ENCODE data around the gene ZNF391.
"Not testable (repeated sequence)": the region's sequence is repeated elsewhere in the genome, so short reads cannot be mapped to it uniquely, and the experiment has no call there.

Gene ZNF391

GRCh38 chr6:27424851-27425250, 36.3 kb downstream of the ZNF391 start:
- DNase-seq = not testable (repeated sequence)

GRCh38 chr6:27426045-27426620, 37.6 kb downstream of the ZNF391 start:
- no peak for DNase-seq

GRCh38 chr6:27428502-27428901, 39.9 kb downstream of the ZNF391 start:
- no peak for DNase-seq

- DNase-seq = no peak
Observed at GRCh38 chr6:27428966-27429365, 40.4 kb downstream of the ZNF391 start.

GRCh38 chr6:27433714-27434113, 45.2 kb downstream of the ZNF391 start:
- DNase-seq = no peak

- no peak for DNase-seq
Observed at GRCh38 chr6:27439371-27439770, 50.8 kb downstream of the ZNF391 start.

- DNase-seq = no peak
Observed at GRCh38 chr6:27441001-27441400, 52.4 kb downstream of the ZNF391 start.

GRCh38 chr6:27442932-27443331, 54.4 kb downstream of the ZNF391 start:
- DNase-seq = no peak

- no peak for DNase-seq
Observed at GRCh38 chr6:27448456-27448855, 59.9 kb downstream of the ZNF391 start.

- no peak for DNase-seq
Observed at GRCh38 chr6:27451660-27452390, 63.3 kb downstream of the ZNF391 start.

GRCh38 chr6:27452496-27452897, 63.9 kb downstream of the ZNF391 start:
- DNase-seq = no peak

All from 8988T (cell line).